Gastrocnemius medialis (tissue), 4 donors: Measurements from ENCODE around the gene C19orf25. TPM values are rescaled to one million over a fixed set of nuclear protein-coding genes. Genes with fewer than 3 reads are reported as not detected.

Experiments
- ATAC-seq, 2 donors: fragments of 150-250 bp; one replicate each; pipeline ENCODE4 v1.9.1; 2016
- DNase-seq, 2 donors: peaks; one replicate each; pipeline ENCODE4 v3.0.0-alpha.2; 2019
- H3K27ac ChIP-seq, 4 donors: fragments of 200-600 bp; sonication (generic); 1 replicate in 1 of 4; 2 replicates in 3 of 4; pipeline ENCODE4 v1.5.1; 2016 to 2018; ENCODE audit warnings: mild to moderate bottlenecking in 2 of 4, moderate library complexity in 1 of 4
- H3K27me3 ChIP-seq, 3 donors: fragments of 200-600 bp; sonication (generic) in 2 of 3; 1 replicate in 1 of 3; 2 replicates in 2 of 3; pipeline versions ENCODE4 v1.5.1 to v1.6.0; 2016 to 2019; ENCODE audit warnings: mild to moderate bottlenecking in 1 of 3, moderate library complexity in 1 of 3
- H3K36me3 ChIP-seq, 2 donors: fragments of 200-600 bp; sonication (generic) in 1 of 2; one replicate each; pipeline ENCODE4 v1.5.1; 2017 to 2018
- H3K4me1 ChIP-seq, 2 donors: fragments of 200-600 bp; sonication (generic) in 1 of 2; one replicate each; pipeline ENCODE4 v1.5.1; 2016 to 2017; ENCODE audit warnings: mild to moderate bottlenecking in 2 of 2
- H3K4me3 ChIP-seq, 4 donors: fragments of 200-600 bp; sonication (generic) in 3 of 4; 1 replicate in 1 of 4; 2 replicates in 3 of 4; pipeline ENCODE4 v1.5.1; 2016 to 2019; ENCODE audit warnings: mild to moderate bottlenecking in 2 of 4
- H3K9me3 ChIP-seq, 3 donors: fragments of 200-600 bp; sonication (generic) in 2 of 3; 1 replicate in 1 of 3; 2 replicates in 2 of 3; pipeline ENCODE4 v1.5.1; 2016 to 2019
- CTCF ChIP-seq, 5 experiments: fragments of 450-650 bp in 3 of 5; fragments of 200-600 bp in 2 of 5; sonication (generic) in 2 of 5; IDR thresholded peaks in 4 of 5; conservative IDR thresholded peaks in 1 of 5; 1 replicate in 4 of 5; 2 replicates in 1 of 5; pipeline ENCODE4 v1.5.1; 2016 to 2019; ENCODE audit warnings: antibody characterized with exemption in 5 of 5, mild to moderate bottlenecking in 3 of 5, moderate library complexity in 3 of 5
- POLR2A ChIP-seq, 2 donors: fragments of 450-650 bp; IDR thresholded peaks; one replicate each; pipeline ENCODE4 v1.6.1; 2017; ENCODE audit warnings: antibody characterized with exemption in 2 of 2, mild to moderate bottlenecking in 2 of 2, moderate library complexity in 2 of 2
- in situ Hi-C, 4 donors: fragments of 200-750 bp; cut with MboI; loops; one replicate each; pipeline versions ENCODE4 v1.15.0 to v1.8.0; 2017; ENCODE audit warnings: low sequenced_read_pairs in 4 of 4
- intact Hi-C: fragments of 100-400 bp; cut with DNase I; formaldehyde crosslinking; loops from one replicate; pipeline ENCODE4 v1.15.1; 2023; ENCODE audit warnings: low total_unique reads
- total RNA-seq, 4 donors: library from RNA; depleted of rRNA; stranded (reverse); fragments of >200 nt; gene quantifications; one replicate each; pipeline versions ENCODE4 v1.1.0 to v1.2.3, GENCODE V29; 2016

Gene C19orf25
- total RNA-seq, 4 donors from 2014 or later = 18.7 to 25.7 (median 19.9) TPM

GRCh38 chr19:1494115-1494815 lies 15.2 kb upstream of the C19orf25 start:
- TF ChIP-seq POLR2A (IDR thresholded peaks at IDR 0.05) (no peak), CTCF (IDR thresholded peaks at IDR 0.05 in 4 of 5, conservative IDR thresholded peaks at IDR 0.05 in 1 of 5) (no peak)
- peaks cover 6 to 16% (median 12%) of the 10 kb centered on the region in 3 donors for H3K27me3 ChIP-seq
- no peak overlapping the region for H3K4me3 ChIP-seq
- no peak for ATAC-seq
- H3K9me3 ChIP-seq = no peaks in the 10 kb centered on the region
- H3K4me1 ChIP-seq = peaks cover 5 to 9% of the 10 kb centered on the region in 2 donors
- in situ Hi-C loops = no loop called here
- H3K36me3 ChIP-seq = no peaks in the 10 kb centered on the region
- no peak overlapping the region for H3K27ac ChIP-seq
- no peak for DNase-seq
- intact Hi-C loops = no loop called here

GRCh38 chr19:1492474-1493006 lies 13.5 kb upstream of the C19orf25 start:
- Histone ChIP-seq H3K27me3 (peaks cover 3 to 8% (median 8%) of the 10 kb centered on the region in 3 donors), H3K27ac (no peak overlapping the region), H3K9me3 (no peaks in the 10 kb centered on the region), H3K4me1 (peaks cover 5 to 9% of the 10 kb centered on the region in 2 donors), H3K4me3 (no peak overlapping the region), H3K36me3 (no peaks in the 10 kb centered on the region)
- ATAC-seq (no peak), DNase-seq (no peak)
- intact Hi-C loops = no loop called here
- TF ChIP-seq CTCF (IDR thresholded peaks at IDR 0.05 in 4 of 5, conservative IDR thresholded peaks at IDR 0.05 in 1 of 5) = no peak
- no peak for TF ChIP-seq POLR2A (IDR thresholded peaks at IDR 0.05)
- in situ Hi-C loops = no loop called here

GRCh38 chr19:1491849-1492170 lies 12.8 kb upstream of the C19orf25 start:
- ATAC-seq = no peak
- Histone ChIP-seq H3K27ac (no peak overlapping the region), H3K4me1 (peaks cover 5 to 9% of the 10 kb centered on the region in 2 donors), H3K36me3 (no peaks in the 10 kb centered on the region), H3K27me3 (peaks cover 0 to 3% (median 1%) of the 10 kb centered on the region in 3 donors), H3K9me3 (no peaks in the 10 kb centered on the region), H3K4me3 (peak overlapping the region in 1 of 4 donors; percentile 73)
- TF ChIP-seq POLR2A (IDR thresholded peaks at IDR 0.05) = no peak
- no peak for TF ChIP-seq CTCF (IDR thresholded peaks at IDR 0.05 in 4 of 5, conservative IDR thresholded peaks at IDR 0.05 in 1 of 5)
- intact Hi-C loops = loop anchor here (2.0 kb wide), 1 partner anchor 17 kb away; no protein-coding TSS in a partner anchor
- in situ Hi-C loops = no loop called here
- DNase-seq = no peak

- Histone ChIP-seq H3K27ac (peak within 1 kb of the TSS; percentile 70 to 86 (median 76)), H3K9me3 (no peaks in the 10 kb centered on the region), H3K4me3 (peak within 1 kb of the TSS; percentile 54 to 73 (median 62)), H3K27me3 (peaks cover 0 to 3% (median 0%) of the 10 kb centered on the region in 3 donors), H3K4me1 (peaks cover 5 to 9% of the 10 kb centered on the region in 2 donors), H3K36me3 (no peaks in the 10 kb centered on the region)
- ATAC-seq = peak in 1 of 2 donors; percentile 2
- in situ Hi-C loops (no loop called here), intact Hi-C loops (loop anchor here (2.0 kb wide), 1 partner anchor 18 kb away; no protein-coding TSS in a partner anchor)
- DNase-seq = no peak
- TF ChIP-seq CTCF (IDR thresholded peaks at IDR 0.05 in 4 of 5, conservative IDR thresholded peaks at IDR 0.05 in 1 of 5) = no peak
- TF ChIP-seq POLR2A (IDR thresholded peaks at IDR 0.05) = peak in 1 of 2 donors; percentile 10
Observed at GRCh38 chr19:1491114-1491848, 12.3 kb upstream of the C19orf25 start, which contains the start of gene REEP6. TSS of gene REEP6 (plus strand) at chr19:1491181. CDS start at chr19:1491270, 89 bp downstream.
